OCI-LY3 (cell line): ENCODE results near the gene EDNRA.

Source experiments
- H2AFZ ChIP-seq: fragments of 200-600, 300-600 bp; shearing (Covaris generic); 2 replicates; pipeline ENCODE4 v1.6.0; 2014; ENCODE audit warnings: antibody characterized with exemption, low read depth, low read length
- H3K27ac ChIP-seq: fragments of 200-600, 300-600 bp; sonication (generic); 2 replicates; pipeline ENCODE4 v1.5.1; 2014; ENCODE audit warnings: mild to moderate bottlenecking, low read length, moderate library complexity, mixed read lengths
- H3K27me3 ChIP-seq: fragments of 200-600, 300-600 bp; sonication (generic); 2 replicates; pipeline ENCODE4 v1.6.1; 2014; ENCODE audit warnings: low read depth, low read length, mixed read lengths
- H3K36me3 ChIP-seq: fragments of 200-600, 300-600 bp; sonication (generic); replicated peaks from 2 replicates; pipeline ENCODE3; 2014; ENCODE audit warnings: low read depth, low read length, mixed read lengths
- H3K4me1 ChIP-seq: fragments of 300-600, 200-600 bp; sonication (generic); 2 replicates; pipeline ENCODE4 v1.6.1; 2014; ENCODE audit warnings: low read length, mixed read lengths
- H3K4me2 ChIP-seq: fragments of 200-600, 300-600 bp; sonication (generic); 2 replicates; pipeline ENCODE4 v1.6.1; 2014; ENCODE audit warnings: low read length, mixed read lengths
- H3K4me3 ChIP-seq: fragments of 300-600, 200-600 bp; sonication (generic); 2 replicates; pipeline ENCODE4 v1.5.1; 2014; ENCODE audit warnings: antibody characterized with exemption, mild to moderate bottlenecking, low read length, moderate library complexity
- H3K79me2 ChIP-seq: fragments of 300-600, 200-600 bp; shearing (Covaris generic); 2 replicates; pipeline ENCODE4 v1.6.1; 2014; ENCODE audit warnings: mild to moderate bottlenecking, low read length, mixed read lengths
- H3K9ac ChIP-seq: fragments of 300-600, 200-600 bp; shearing (Covaris generic); 2 replicates; pipeline ENCODE4 v1.6.0; 2014; ENCODE audit warnings: mild to moderate bottlenecking, low read length, moderate library complexity
- H3K9me3 ChIP-seq: fragments of 200-600, 300-600 bp; shearing (Covaris generic); 2 replicates; pipeline ENCODE4 v1.6.1; 2014; ENCODE audit warnings: low read length, mixed read lengths; ENCODE audit not compliant: insufficient read depth
- H4K20me1 ChIP-seq: fragments of 200-600, 300-600 bp; sonication (generic); 2 replicates; pipeline ENCODE4 v1.6.1; 2016; ENCODE audit warnings: low read length, mixed read lengths; ENCODE audit not compliant: insufficient read depth
- EZH2phosphoT487 ChIP-seq: fragments of 200-600 bp; shearing (Covaris generic); IDR thresholded peaks from 2 replicates; pipeline ENCODE4 v1.6.1; 2018; ENCODE audit warnings: antibody characterized with exemption, mixed run types, low read depth
- TF ChIP-seq, protein P1 (sequence below): fragments of 200-600, 300-600 bp; sonication (generic); IDR thresholded peaks from 2 replicates; pipeline ENCODE4 v1.5.1; 2014; ENCODE audit warnings: antibody characterized with exemption, low read length, low read depth

EDNRA gene

GRCh38 chr4:147456706-147457105, 24.2 kb upstream of the EDNRA start:
- Histone ChIP-seq H3K36me3 (no peaks in the 10 kb centered on the region), H3K27me3 (no peaks in the 10 kb centered on the region), H3K9me3 (no peaks in the 10 kb centered on the region), H4K20me1 (no peaks in the 10 kb centered on the region), H3K9ac (no peak overlapping the region), H3K4me2 (no peak overlapping the region), H2AFZ (no peak overlapping the region), H3K79me2 (no peaks in the 10 kb centered on the region), H3K4me1 (peaks cover 7% of the 10 kb centered on the region), H3K4me3 (no peak overlapping the region), H3K27ac (no peak overlapping the region)
- no peak for TF ChIP-seq EZH2phosphoT487
- TF ChIP-seq, protein P1, sequence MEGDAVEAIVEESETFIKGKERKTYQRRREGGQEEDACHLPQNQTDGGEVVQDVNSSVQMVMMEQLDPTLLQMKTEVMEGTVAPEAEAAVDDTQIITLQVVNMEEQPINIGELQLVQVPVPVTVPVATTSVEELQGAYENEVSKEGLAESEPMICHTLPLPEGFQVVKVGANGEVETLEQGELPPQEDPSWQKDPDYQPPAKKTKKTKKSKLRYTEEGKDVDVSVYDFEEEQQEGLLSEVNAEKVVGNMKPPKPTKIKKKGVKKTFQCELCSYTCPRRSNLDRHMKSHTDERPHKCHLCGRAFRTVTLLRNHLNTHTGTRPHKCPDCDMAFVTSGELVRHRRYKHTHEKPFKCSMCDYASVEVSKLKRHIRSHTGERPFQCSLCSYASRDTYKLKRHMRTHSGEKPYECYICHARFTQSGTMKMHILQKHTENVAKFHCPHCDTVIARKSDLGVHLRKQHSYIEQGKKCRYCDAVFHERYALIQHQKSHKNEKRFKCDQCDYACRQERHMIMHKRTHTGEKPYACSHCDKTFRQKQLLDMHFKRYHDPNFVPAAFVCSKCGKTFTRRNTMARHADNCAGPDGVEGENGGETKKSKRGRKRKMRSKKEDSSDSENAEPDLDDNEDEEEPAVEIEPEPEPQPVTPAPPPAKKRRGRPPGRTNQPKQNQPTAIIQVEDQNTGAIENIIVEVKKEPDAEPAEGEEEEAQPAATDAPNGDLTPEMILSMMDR: no peak

- no peaks in the 10 kb centered on the region for H3K4me1 ChIP-seq
- TF ChIP-seq, protein P1: no peak
- no peak for TF ChIP-seq EZH2phosphoT487
- no peaks in the 10 kb centered on the region for H3K27me3 ChIP-seq
- no peak overlapping the region for H3K27ac ChIP-seq
- H3K79me2 ChIP-seq: no peaks in the 10 kb centered on the region
- no peak overlapping the region for H3K4me3 ChIP-seq
- H4K20me1 ChIP-seq: no peaks in the 10 kb centered on the region
- H3K9ac ChIP-seq: no peak overlapping the region
- H2AFZ ChIP-seq: no peak overlapping the region
- H3K9me3 ChIP-seq: peaks cover 14% of the 10 kb centered on the region
- H3K36me3 ChIP-seq: peaks cover 3% of the 10 kb centered on the region
- no peak overlapping the region for H3K4me2 ChIP-seq
Observed at GRCh38 chr4:147461161-147461560, 19.7 kb upstream of the EDNRA start.

GRCh38 chr4:147463065-147463464, 17.8 kb upstream of the EDNRA start:
- H3K4me3 ChIP-seq: no peak overlapping the region
- no peak for TF ChIP-seq EZH2phosphoT487
- TF ChIP-seq, protein P1: no peak
- H3K9ac ChIP-seq: no peak overlapping the region
- no peaks in the 10 kb centered on the region for H3K27me3 ChIP-seq
- H4K20me1 ChIP-seq: no peaks in the 10 kb centered on the region
- peaks cover 3% of the 10 kb centered on the region for H3K36me3 ChIP-seq
- no peak overlapping the region for H3K4me2 ChIP-seq
- no peak overlapping the region for H2AFZ ChIP-seq
- no peaks in the 10 kb centered on the region for H3K4me1 ChIP-seq
- peaks cover 14% of the 10 kb centered on the region for H3K9me3 ChIP-seq
- no peaks in the 10 kb centered on the region for H3K79me2 ChIP-seq
- no peak overlapping the region for H3K27ac ChIP-seq

- Histone ChIP-seq H3K27me3 (no peaks in the 10 kb centered on the region), H3K27ac (no peak overlapping the region), H3K4me3 (no peak overlapping the region), H2AFZ (no peak overlapping the region), H3K36me3 (peaks cover 3% of the 10 kb centered on the region), H4K20me1 (no peaks in the 10 kb centered on the region), H3K9ac (no peak overlapping the region), H3K79me2 (no peaks in the 10 kb centered on the region), H3K4me1 (no peaks in the 10 kb centered on the region), H3K9me3 (peaks cover 14% of the 10 kb centered on the region), H3K4me2 (no peak overlapping the region)
- TF ChIP-seq EZH2phosphoT487: no peak
- TF ChIP-seq, protein P1: no peak
Observed at GRCh38 chr4:147465461-147465860, 15.4 kb upstream of the EDNRA start.
